AG09319 (cell line): ENCODE data around the gene TCERG1L.
"Not testable (repeated sequence)": the region's sequence is repeated elsewhere in the genome, so short reads cannot be mapped to it uniquely, and the experiment has no call there.

ENCODE experiments used
- DNase-seq: peaks from one replicate; pipeline ENCODE4 v3.0.0-alpha.2; 2010; ENCODE audit warnings: low read depth; ENCODE audit errors: extremely low read depth
- CTCF ChIP-seq: IDR thresholded peaks from 2 replicates; pipeline ENCODE4 v1.5.1; 2011; ENCODE audit warnings: low read depth, mild to moderate bottlenecking, inconsistent platforms, low read length, moderate library complexity

TCERG1L gene

GRCh38 chr10:131155218-131155875 is 156.2 kb downstream of the TCERG1L start:
- no peak for DNase-seq
- TF ChIP-seq CTCF: no peak

- no peak for DNase-seq
- no peak for TF ChIP-seq CTCF
Observed at GRCh38 chr10:131154306-131155025, 157.1 kb downstream of the TCERG1L start.

GRCh38 chr10:131152456-131152855 is 159.1 kb downstream of the TCERG1L start:
- not testable (repeated sequence) for DNase-seq

DNA sequence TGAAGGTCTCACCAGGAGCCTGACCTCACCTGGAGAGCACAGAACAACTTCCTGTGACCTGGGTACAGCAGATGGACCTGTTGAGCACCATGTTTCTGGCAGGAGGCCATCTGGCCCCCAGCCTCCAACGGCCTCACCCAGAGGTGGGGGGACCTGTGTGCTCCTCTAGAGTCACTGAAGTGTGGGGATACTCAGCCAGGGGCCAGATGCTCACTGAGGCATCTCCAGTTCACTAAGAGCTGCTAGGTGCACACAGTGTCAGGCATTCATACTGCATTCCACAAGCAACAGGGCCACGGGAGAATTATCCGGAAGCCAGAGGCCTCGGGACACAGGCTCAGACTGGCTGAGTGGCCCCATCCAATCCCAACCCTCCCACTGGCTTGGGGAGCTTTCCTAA is 161.4 kb downstream of the TCERG1L start:
- no peak for TF ChIP-seq CTCF
- DNase-seq: no peak

GRCh38 chr10:131149586-131149985 is 161.9 kb downstream of the TCERG1L start:
- DNase-seq: no peak
- TF ChIP-seq CTCF: no peak

DNA sequence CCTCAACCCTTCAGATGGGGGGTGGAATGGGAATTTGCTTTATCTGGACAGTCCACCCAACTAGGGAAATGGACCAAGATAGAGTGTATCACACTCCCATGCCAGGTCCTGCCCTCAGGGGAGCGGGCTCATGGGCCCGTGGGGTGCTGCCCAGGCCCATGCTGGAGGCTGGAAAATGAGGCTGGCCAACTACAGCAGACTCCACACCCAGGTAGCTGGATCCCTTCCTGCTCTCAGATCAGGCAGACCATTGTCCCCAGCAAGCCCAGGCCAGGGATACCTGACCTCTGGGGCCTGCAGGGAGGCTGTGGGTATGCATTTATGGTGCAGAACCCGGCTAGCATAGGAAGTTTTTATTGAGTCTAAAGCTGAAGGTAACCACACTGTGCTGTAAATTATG is 162.4 kb downstream of the TCERG1L start:
- TF ChIP-seq CTCF: no peak
- no peak for DNase-seq

GRCh38 chr10:131148270-131148669 is 163.3 kb downstream of the TCERG1L start:
- TF ChIP-seq CTCF: no peak
- no peak for DNase-seq
